Loucy (cell line): Measurements from ENCODE around the gene SPATA13.

ENCODE experiments used
- CTCF ChIP-seq: fragments of 200-600 bp; sonication (generic); conservative IDR thresholded peaks from 2 replicates; pipeline ENCODE4 v1.5.1; 2014; ENCODE audit warnings: mild to moderate bottlenecking, antibody characterized with exemption, low read length
- EZH2phosphoT487 ChIP-seq: fragments of 200-600 bp; IDR thresholded peaks from 2 replicates; pipeline ENCODE4 v1.6.1; 2018; ENCODE audit warnings: antibody characterized with exemption, mild to moderate bottlenecking, moderate library complexity, borderline replicate concordance

- TF ChIP-seq CTCF (no peak), EZH2phosphoT487 (no peak)
Observed at GRCh38 chr13:24241336-24241735, 80.8 kb downstream of the SPATA13 start.
